NT2/D1 (cell line): Measurements from ENCODE around the gene ELMO3.

Experiments
- SUZ12 ChIP-seq: IDR thresholded peaks from 2 replicates; pipeline ENCODE4 v1.6.1; 2011; ENCODE audit not compliant: insufficient read length, insufficient read depth; ENCODE audit errors: extremely low read depth
- YY1 ChIP-seq: IDR thresholded peaks from 2 replicates; pipeline ENCODE4 v1.6.1; 2011; ENCODE audit not compliant: insufficient read length, insufficient read depth
- ZNF274 ChIP-seq: IDR thresholded peaks from 2 replicates; pipeline ENCODE4 v1.6.1; 2011; ENCODE audit warnings: mild to moderate bottlenecking, low read depth, low read length

DNA sequence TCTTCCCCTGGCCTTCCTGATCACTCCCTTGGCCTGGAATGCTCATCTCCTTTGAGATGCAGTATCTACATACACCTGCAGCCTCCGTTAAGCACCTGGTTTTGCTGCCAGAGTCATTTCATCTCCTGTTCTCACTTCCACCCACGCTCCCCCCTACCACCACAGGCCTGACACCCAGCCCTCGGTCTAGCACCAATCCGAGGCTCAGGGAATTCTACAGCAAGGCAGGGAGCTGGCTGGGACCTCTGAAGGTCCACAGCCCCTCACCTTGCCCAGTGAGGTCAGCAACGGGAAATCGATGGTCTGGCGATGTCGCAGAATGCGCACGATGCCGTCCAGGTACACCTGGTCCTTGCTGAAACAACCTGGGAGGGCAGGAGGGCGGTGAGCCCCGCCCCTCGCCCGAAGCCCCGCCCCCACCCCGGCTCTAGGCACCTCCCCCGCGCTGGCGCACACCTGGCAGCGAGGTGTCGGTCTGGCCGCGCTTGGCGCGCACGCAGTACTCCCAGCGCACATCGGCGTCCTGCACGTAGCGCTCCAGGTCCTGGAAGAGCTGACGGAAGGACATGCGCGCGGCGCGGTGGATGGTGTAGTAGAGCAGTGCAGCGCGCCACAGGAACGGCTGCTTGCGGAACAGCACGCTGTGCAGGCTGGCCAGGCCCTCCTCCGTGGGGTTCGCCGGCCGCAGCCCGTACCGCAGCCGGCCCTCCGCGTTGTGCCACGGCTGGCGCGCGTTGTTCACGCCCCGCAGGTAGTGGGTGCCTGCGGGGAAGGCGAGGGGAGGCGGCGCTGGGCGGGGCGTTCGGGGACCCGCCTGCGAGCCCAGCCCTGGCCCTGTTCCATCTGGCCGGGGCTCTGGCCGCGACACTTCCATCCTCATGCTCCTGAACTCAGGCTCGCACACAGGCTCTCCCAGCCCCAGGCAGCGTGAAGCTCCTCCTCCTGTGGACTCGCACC, 20.9 kb upstream of the ELMO3 start:
- no peak for TF ChIP-seq YY1
- no peak for TF ChIP-seq ZNF274
- TF ChIP-seq SUZ12: no peak
